Fibroblast of skin of scalp (primary cell): ENCODE data around the gene TARDBP.
A peak's percentile ranks its signal among the peaks of the same experiment; 100 is the strongest.
"Not testable (repeated sequence)": the region's sequence is repeated elsewhere in the genome, so short reads cannot be mapped to it uniquely, and the experiment has no call there.

Experiments
- DNase-seq: peaks from one replicate; pipeline ENCODE4 v3.0.0-alpha.2; 2013

TARDBP gene

GRCh38 chr1:10992864-10993263 is 19.6 kb upstream of the TARDBP start:
- DNase-seq = no peak

- DNase-seq = no peak
These were observed 16.4 kb upstream of the TARDBP start for GRCh38 chr1:10996100-10996499.

- DNase-seq = no peak
These were observed 11.9 kb upstream of the TARDBP start for GRCh38 chr1:11000526-11000925.

GRCh38 chr1:11013160-11013531 is 692 bp downstream of the TARDBP start:
- no peak for DNase-seq

GRCh38 chr1:11019358-11019757 is 6.9 kb downstream of the TARDBP start:
- not testable (repeated sequence) for DNase-seq

- DNase-seq = no peak
These were observed 7.5 kb downstream of the TARDBP start for GRCh38 chr1:11019971-11020370.

GRCh38 chr1:11023201-11023600 is 10.7 kb downstream of the TARDBP start:
- no peak for DNase-seq

GRCh38 chr1:11024154-11024873 is 11.9 kb downstream of the TARDBP start:
- DNase-seq = no peak

- DNase-seq = no peak
These were observed 12.4 kb downstream of the TARDBP start for GRCh38 chr1:11024874-11025203.

- no peak for DNase-seq
These were observed 13.2 kb downstream of the TARDBP start for GRCh38 chr1:11025618-11026017.

- no peak for DNase-seq
These were observed 13.6 kb downstream of the TARDBP start for GRCh38 chr1:11026052-11026451.

- DNase-seq = no peak
These were observed 14.4 kb downstream of the TARDBP start for GRCh38 chr1:11026903-11027302.

- DNase-seq = no peak
These were observed 14.9 kb downstream of the TARDBP start for GRCh38 chr1:11027316-11027715.

- no peak for DNase-seq
These were observed 15.6 kb downstream of the TARDBP start for GRCh38 chr1:11028018-11028417.

GRCh38 chr1:11030865-11031264 is 18.4 kb downstream of the TARDBP start:
- DNase-seq = no peak

GRCh38 chr1:11031624-11032262 is 19.3 kb downstream of the TARDBP start:
- DNase-seq = no peak

- DNase-seq = not testable (repeated sequence)
These were observed 24.7 kb downstream of the TARDBP start for GRCh38 chr1:11037019-11037739.

- peak; percentile 79 for DNase-seq
These were observed 25.3 kb downstream of the TARDBP start for GRCh38 chr1:11037740-11038182.

GRCh38 chr1:11039351-11040104 is 27.1 kb downstream of the TARDBP start:
- DNase-seq = no peak

- DNase-seq = not testable (repeated sequence)
These were observed 27.6 kb downstream of the TARDBP start for GRCh38 chr1:11040105-11040429.

GRCh38 chr1:11041048-11041447 is 28.6 kb downstream of the TARDBP start:
- DNase-seq = no peak

- DNase-seq = no peak
These were observed 29.6 kb downstream of the TARDBP start for GRCh38 chr1:11042065-11042464.
